B cell (primary cell): Measurements from ENCODE around the gene QSOX2.

Experiments used
- CTCF ChIP-seq: fragments of 200-600 bp; IDR thresholded peaks from one replicate; pipeline ENCODE4 v1.8.0; 2022; ENCODE audit warnings: antibody characterized with exemption, mild to moderate bottlenecking
- EZH2 ChIP-seq: IDR thresholded peaks from 2 replicates; pipeline ENCODE4 v1.6.1; 2012; ENCODE audit warnings: borderline replicate concordance, low read depth, mild to moderate bottlenecking, moderate library complexity, low read length; ENCODE audit not compliant: insufficient read depth, poor library complexity, severe bottlenecking

GRCh38 chr9:136284951-136285350 is 39.3 kb upstream of the QSOX2 start:
- no peak for TF ChIP-seq EZH2
- no peak for TF ChIP-seq CTCF
